ENCODE measurements around the gene BST1.

- TF ChIP-seq, protein P1, sequence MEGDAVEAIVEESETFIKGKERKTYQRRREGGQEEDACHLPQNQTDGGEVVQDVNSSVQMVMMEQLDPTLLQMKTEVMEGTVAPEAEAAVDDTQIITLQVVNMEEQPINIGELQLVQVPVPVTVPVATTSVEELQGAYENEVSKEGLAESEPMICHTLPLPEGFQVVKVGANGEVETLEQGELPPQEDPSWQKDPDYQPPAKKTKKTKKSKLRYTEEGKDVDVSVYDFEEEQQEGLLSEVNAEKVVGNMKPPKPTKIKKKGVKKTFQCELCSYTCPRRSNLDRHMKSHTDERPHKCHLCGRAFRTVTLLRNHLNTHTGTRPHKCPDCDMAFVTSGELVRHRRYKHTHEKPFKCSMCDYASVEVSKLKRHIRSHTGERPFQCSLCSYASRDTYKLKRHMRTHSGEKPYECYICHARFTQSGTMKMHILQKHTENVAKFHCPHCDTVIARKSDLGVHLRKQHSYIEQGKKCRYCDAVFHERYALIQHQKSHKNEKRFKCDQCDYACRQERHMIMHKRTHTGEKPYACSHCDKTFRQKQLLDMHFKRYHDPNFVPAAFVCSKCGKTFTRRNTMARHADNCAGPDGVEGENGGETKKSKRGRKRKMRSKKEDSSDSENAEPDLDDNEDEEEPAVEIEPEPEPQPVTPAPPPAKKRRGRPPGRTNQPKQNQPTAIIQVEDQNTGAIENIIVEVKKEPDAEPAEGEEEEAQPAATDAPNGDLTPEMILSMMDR (IDR thresholded peaks at IDR 0.05; ENCODE audit: low read depth, low read length, poor library complexity, severe bottlenecking): no peak
- TF ChIP-seq EZH2phosphoT487 (IDR thresholded peaks at IDR 0.05; ENCODE audit: borderline replicate concordance, low read length): no peak
These were observed 12.7 kb upstream of the BST1 start for GRCh38 chr4:15690020-15690809.

All from DOHH2 (cell line).